HG03103 (cell line): Measurements from ENCODE around the gene NEURL2.
A peak's percentile ranks its signal among the peaks of the same experiment; 100 is the strongest.

Experiments used
- ATAC-seq: cut with Tn5 transposase; IDR thresholded peaks from one replicate; pipeline ENCODE4 v1.9.1; 2021; ENCODE audit warnings: low read depth; ENCODE audit not compliant: unreplicated experiment

The NEURL2 gene

DNA sequence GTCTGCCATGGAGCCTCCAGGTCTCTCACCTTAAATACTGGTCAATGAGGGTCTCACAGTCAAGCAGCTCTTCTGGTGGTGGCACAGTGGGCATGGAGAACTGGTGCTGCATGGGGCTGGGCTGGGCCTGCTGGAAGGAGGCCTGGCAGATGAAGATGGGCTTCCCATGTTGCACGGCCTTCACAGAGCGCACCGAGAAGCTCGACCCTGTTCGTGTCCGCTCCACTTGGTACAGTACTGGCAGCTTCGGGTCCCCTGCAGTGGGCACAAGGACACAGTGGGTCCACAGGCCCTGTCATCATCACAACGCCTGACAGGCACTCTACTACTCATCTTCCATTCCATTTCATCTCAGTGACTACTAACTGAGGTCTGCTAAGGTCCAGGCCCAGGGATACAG, 42.6 kb downstream of the NEURL2 start:
- ATAC-seq, result no peak

DNA sequence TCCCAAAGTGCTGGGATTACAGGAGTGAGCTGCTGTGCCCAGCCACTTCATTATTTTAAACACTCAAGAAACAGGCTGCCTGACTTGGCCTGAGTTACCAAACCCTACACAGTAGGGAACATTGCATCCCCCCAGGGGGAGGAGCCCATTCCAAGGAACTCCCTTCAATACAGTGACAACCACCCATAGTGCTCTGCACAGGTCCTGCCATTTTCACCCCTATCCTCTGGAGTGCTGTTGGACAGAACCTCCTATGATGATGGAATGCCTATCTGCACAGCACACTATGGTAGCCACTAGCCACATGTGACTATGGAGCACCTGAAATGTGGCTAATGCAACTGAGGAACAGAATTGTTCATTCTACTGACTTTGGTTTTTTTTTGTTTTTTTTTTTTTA, 45.6 kb downstream of the NEURL2 start:
- no peak for ATAC-seq

DNA sequence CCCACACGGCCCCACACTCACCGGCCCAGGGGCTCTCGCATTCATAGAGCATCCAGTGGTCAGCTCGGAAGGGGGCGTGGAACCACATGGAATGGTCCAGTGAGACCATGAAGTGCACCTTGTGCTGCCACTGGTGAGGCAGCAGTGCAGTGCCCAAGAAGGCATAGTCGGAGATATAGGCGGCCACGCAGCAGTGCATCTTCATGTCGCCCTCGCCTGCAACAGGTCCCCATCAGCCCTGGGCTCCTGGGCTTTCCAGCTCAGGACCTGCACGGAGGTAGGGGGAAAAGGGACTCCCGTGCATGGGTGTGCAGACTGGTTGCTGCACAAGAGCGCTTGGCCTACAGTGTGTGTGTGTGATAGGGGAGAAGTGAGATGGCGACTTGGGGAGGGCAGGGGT, 47.5 kb downstream of the NEURL2 start:
- ATAC-seq, result no peak

DNA sequence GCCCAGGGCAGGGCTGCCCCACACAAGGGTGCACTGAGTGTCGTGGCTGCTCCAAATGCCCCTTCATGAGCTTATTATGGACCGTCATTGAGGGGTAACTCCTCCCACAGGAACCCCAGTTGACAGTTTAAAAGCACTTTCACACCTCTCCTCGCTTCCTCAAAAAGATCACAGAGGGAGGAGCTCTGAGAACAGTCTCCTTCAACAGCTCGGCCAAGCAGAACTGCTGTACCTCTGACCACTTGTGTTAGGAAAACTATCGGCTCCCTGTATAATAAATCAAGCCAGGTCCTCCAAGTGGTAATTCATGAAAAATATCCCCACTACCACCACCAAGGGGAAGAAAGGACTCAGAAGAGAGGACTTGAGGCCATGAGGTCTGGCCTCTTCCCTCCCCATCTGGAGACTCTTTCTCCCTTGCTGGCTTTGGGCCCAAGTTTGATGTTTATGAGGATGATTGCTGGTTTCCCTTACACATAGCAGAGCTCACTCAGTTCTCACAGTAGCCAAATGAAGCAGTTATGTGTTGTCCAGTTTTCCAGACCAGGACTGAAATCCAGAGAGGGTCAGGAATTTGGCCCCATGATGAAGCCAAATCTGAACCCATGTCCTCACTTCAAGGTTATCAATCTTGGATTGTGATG, 48.7 kb downstream of the NEURL2 start:
- ATAC-seq, result peak; percentile 92

DNA sequence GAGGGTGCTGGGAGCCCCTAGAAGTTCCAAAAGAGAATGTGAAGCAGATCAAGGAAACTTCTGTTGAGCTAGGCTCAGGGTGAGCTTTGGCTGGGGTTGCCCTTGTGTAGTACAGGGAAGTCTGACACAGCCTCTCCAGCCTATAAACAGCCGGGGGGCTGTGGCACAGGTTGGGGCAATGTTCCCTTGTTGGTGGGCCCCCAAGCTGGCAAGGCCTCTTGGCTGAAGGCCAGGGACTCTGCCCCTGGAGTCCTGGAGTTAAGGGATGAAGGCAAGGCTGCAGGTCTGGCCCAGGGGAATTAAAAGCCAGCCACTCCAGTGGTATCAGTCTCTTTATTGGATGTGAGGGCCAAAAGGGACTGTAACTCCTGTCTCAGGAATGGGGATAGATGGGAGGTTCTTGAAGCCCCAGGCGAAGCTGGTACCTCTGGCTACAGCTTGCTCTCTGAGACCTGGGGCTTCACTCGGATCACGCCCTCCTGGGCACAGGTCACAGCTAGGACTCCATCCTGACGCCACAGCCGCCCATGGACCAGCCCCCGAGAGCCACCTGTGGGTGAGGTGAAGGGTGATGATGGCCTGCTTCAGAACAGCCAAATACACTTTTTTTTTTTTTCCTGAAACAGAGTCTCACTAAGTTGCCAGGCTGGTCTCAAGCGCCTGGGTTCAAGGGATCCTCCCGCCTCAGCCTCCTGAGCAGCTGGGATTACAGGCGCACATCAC, 49.4 kb downstream of the NEURL2 start:
- no peak for ATAC-seq

DNA sequence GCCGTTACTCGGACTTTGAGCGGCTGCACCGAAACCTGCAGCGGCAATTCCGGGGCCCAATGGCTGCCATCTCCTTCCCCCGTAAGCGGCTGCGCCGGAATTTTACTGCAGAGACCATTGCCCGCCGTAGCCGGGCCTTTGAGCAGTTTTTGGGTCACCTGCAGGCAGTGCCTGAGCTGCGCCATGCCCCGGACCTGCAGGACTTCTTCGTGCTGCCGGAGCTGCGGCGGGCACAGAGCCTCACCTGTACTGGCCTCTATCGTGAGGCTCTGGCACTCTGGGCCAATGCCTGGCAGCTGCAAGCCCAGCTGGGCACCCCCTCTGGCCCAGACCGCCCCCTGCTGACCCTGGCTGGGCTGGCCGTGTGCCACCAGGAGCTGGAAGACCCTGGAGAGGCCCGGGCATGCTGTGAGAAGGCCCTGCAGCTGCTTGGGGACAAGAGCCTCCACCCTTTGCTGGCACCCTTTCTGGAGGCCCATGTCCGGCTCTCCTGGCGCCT, 50.3 kb downstream of the NEURL2 start:
- ATAC-seq, result no peak
